Measurements from ENCODE around the gene PTCH2.

- TF ChIP-seq CTCF (IDR thresholded peaks at IDR 0.05; ENCODE audit: low read depth, low read length) (peak; percentile 78), EZH2phosphoT487 (IDR thresholded peaks at IDR 0.05; ENCODE audit: low read depth) (no peak)
Measured at GRCh38 chr1:44786138-44786840, 56.8 kb downstream of the PTCH2 start.

Data from OCI-LY3 (cell line).